A549 treated with dexamethasone at 1 μM for 4 hours (cell line): ENCODE data around the gene TMEM38B. TPM values are rescaled to one million over a fixed set of nuclear protein-coding genes. Genes with fewer than 3 reads are reported as not detected.

ENCODE experiments used
- total RNA-seq: library from RNA; stranded (reverse); fragments of 200-300 nt; extraction: Qiagen RNA extraction; gene quantifications from 5 replicates; pipeline ENCODE4 v1.2.3, GENCODE V29; 2022

TMEM38B gene
- 11.4 to 15.6 TPM (median 13.2 TPM) in 5 replicates for total RNA-seq

GRCh38 chr9:105694190-105694847 lies at the start of gene TMEM38B:
Gene TMEM38B (plus strand): TSS chr9:105694541. CDS start chr9:105694661, 120 bp downstream.

DNA sequence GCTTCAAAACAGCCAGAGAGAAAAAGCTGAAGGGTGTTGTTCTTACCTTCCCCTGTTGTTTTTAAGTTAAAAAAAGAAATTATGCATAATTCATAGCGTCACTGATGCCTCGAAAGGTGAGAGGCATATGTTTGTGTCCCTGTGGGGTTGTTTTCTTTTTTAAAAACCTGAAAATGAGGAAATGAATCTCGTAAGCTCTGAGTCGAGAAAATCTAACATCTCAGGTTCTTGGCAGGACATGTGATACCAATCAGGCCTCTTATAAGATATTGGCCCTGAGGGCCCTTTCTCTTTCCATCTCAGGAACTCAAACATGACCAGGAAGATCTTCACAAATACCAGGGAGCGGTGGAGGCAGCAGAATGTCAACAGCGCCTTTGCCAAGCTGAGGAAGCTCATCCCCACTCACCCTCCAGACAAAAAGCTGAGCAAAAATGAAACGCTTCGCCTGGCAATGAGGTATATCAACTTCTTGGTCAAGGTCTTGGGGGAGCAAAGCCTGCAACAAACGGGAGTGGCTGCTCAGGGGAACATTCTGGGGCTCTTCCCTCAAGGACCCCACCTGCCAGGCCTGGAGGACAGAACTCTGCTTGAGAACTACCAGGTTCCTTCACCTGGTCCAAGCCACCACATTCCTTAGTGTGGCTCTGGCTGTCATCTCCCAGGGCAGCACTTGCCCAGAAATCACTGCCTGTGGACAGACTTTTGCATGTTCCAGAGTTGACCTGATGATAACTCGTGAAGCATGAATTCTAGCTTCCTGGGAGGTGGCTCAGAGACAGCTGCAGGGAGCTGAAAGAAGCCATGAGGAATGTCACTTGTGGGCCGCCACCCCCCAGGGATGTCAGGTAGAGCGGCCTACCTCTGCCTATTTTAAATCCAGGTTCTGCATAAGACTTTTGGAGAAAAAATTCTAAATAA lies 31.9 kb upstream of the TMEM38B start, which contains the start of gene TAL2:
Gene TAL2, plus strand, starts transcription at position 274 of the 921 bp plus-strand sequence. Its CDS starts 40 bp downstream, at position 314.

Other genes with a start within 250 kb of the TMEM38B start
- gene FSD1L, start 246.5 kb upstream of the TMEM38B start, total RNA-seq, result 2.0 to 5.1 TPM (median 3.5 TPM) in 5 replicates
- gene FKTN, start 136.4 kb upstream of the TMEM38B start, total RNA-seq, result 6.2 to 9.2 TPM (median 8.3 TPM) in 5 replicates
- 0.15 to 0.45 TPM (median 0.22 TPM) in 4 of 5 replicates, not detected in the other for gene TAL2, start 32.1 kb upstream of the TMEM38B start, total RNA-seq